NCI-H1105 treated with DMSO at 0.1 percent for 48 hours (cell line): Measurements from ENCODE around the gene COL4A3.
"Not testable (repeated sequence)": the region's sequence is repeated elsewhere in the genome, so short reads cannot be mapped to it uniquely, and the experiment has no call there.

Experiments used
- DNase-seq: peaks from one replicate; lab custom pipeline; 2025; lab: John Stamatoyannopoulos, UW

COL4A3 gene

GRCh38 chr2:227154986-227155774, 9.2 kb upstream of the COL4A3 start:
- no peak for DNase-seq

DNA sequence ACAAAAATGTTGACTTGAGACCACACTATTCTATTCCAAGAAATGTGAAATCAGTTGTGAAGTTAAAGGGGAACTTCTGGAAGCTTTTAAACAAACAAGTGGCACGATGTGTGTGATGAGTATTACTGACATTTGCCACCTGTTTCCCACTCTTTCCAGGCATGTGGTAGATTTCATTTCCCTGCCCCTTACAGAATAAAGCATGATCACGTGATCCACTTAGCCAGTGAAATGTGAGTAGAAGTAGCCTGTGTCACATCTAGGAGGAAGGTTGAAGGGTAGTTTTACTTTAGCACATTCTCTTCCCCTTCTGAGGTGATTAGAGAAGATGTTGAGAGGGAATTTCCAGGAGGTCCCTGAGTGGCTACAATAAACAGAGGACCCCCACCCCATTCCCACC, 4.3 kb upstream of the COL4A3 start:
- no peak for DNase-seq

GRCh38 chr2:227161947-227162346, 2.5 kb upstream of the COL4A3 start:
- DNase-seq = no peak

DNA sequence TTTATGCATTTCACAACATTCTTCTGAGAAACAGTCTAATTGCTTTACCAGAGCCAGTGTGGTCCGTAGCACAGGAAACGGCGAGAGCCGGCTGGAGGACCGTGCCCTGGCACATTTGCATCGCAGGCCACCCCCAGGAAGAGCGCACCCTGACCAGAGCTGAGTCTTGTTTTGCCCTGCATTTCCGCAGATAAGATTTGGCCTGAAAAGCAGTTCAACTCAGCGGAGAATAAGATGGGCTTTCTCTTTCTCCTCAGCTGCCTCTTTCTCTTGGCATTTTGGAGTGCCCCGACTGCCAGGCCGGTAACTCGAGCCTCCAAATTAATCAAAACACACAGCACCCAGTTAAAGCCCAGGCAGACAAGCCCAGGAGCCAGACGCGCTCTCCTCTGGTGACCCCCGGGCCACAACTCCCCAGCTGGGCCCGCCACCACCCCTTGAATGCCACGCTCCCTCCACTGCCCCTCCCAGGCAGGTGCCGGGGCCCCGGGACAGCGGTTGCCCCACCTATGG, 883 bp upstream of the COL4A3 start:
- DNase-seq = no peak

GRCh38 chr2:227164763-227165291, 403 bp downstream of the COL4A3 start:
- DNase-seq = no peak

DNA sequence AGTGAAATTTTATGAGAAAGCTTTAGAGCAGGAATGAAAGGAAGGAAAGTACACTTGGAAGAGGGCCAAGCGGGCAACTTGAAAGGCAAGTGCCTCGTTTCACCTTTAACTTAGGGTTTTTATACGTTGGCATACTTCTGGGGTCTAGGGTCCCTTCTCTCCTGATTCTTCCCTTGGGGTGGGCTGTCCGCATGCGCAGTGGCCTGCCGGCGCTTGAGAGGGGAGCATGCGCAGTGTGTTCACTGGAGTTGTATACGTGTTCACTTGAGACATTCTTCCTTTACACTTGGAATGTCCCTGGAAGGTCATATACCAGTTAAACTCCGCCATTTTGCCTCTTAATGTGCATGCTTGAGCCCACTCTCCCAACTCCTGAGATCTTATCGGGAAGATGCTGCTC, 7.4 kb downstream of the COL4A3 start:
- DNase-seq = not testable (repeated sequence)

DNA sequence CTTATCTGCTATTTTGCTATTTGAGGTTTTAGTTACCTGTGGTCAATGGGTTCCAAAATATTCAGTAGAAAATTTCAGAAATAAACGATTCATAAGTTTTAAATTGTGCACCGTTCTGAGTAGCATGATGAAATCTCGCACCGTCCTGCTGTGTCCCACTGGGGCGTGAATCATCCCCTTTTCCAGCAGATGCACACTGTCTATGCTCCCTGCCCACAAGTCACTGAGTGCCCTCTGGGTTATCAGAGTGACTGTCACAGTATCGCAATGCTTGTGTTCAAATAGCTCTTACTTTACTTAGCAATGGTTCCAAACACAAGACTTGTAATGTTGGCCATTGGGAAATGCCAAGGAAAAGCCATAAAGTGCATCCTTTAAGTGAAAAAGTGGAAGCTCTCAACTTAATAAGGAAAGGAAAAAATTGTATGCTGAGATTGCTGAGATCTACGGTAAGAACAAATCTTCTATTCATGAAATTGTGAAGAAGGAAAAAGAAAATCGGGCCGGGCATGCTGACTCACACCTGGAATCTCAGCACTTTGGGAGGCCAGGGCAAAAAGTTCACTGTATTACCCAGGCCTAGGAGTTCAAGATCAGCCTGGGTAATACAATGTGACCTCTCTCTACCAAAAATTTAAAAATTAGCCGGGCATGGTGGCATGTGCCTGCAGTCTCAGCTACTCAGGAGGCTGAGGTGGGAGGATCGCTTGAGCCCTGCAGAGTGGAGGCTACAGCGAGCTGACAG, 13.3 kb downstream of the COL4A3 start:
- DNase-seq = no peak

GRCh38 chr2:227179988-227180685, 15.7 kb downstream of the COL4A3 start:
- no peak for DNase-seq

DNA sequence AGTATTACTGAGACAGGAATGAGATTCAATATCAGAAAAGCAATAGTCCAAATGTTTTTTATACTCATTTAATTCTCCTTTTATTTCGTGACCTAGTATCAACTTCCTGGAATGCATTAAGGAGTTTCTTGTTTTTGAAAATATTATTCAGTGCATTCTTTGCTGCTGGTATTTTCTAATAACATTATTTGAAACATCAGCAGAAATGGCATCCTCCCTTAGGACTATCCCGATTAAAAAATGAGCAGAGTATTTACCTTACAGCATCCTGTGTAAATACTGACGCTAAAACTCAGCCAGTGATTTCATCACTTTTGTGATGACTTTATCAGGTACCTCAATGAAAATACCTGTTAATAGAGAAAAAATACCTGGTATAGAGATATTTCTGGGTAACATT, 16.3 kb downstream of the COL4A3 start:
- DNase-seq = no peak

- no peak for DNase-seq
Observed at GRCh38 chr2:227182765-227183164, 18.3 kb downstream of the COL4A3 start.

DNA sequence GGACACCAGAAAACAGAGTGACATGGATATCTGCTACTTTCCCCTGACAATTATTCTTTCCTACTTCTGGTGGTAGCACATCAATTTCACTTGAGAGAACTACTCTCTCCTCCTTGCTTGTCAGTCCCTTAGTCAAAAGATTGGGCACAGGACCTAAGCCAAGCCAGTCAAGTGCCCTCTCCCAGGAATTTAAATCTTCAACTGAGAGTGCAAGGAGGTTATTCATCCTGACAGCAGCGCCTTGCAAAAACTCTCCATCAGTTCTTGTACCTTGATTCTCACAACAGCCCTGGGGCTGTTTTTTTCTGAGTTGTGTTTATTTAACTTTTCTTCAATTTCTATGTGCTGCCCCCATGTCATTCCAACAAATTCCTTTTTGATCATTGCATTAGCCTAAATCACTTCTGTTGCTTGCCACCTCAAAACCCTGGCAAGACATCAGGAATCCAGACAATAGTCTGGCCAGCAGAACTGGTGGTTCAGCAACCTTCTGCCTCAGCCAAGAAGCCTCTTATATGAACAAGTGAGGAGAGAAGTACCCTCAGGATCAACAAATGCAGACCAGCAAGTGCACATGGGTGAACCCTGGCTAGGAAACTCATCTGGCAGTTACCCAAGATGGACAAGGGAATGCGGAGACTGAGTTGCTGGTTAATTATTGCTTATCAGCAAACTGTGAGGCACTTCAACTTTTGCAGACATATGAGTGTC, 19.4 kb downstream of the COL4A3 start:
- DNase-seq = no peak

- DNase-seq = no peak
Observed at GRCh38 chr2:227185615-227186232, 21.3 kb downstream of the COL4A3 start.

- DNase-seq = no peak
Observed at GRCh38 chr2:227186751-227187150, 22.3 kb downstream of the COL4A3 start.

DNA sequence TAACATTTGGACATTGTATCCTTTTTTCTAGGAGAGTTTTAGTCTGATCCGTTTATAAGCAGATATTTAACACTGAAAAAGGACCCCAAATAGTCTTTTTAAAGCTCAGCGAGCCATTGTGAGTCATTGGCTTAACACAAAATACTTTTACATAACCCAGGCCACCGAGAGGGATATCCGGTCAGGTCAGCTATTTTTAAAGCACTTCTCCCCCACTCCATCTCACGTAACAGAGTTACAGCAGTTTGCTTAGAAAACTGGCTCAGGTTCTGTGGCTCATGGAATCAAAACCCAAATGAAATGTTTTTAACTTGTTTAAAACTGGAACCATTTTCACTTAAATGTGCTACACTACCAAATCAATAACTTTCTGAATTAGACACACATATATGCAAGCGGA, 23.9 kb downstream of the COL4A3 start:
- no peak for DNase-seq

- DNase-seq = no peak
Observed at GRCh38 chr2:227191367-227191766, 26.9 kb downstream of the COL4A3 start.

- no peak for DNase-seq
Observed at GRCh38 chr2:227192491-227192890, 28.1 kb downstream of the COL4A3 start.

DNA sequence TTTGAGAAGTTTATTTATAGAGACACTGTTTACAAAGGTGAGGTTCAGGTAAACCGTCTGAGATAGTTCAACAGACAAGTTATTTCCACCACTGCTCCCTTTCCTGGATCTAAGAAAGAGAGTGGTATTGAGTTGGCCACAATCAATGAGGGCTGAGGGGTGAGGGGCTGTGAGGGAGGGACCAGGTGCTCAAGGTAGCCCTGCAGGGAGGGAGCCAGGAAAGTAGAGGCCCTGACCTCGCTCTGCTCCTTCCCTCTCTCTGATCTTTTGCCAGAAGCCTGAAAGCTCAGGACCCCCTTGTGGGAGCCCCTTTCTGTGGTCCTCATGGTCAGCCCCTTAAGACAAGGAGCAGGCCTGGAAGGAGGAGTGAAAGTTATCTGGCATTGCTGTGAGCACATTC, 29.8 kb downstream of the COL4A3 start:
- DNase-seq = no peak

DNA sequence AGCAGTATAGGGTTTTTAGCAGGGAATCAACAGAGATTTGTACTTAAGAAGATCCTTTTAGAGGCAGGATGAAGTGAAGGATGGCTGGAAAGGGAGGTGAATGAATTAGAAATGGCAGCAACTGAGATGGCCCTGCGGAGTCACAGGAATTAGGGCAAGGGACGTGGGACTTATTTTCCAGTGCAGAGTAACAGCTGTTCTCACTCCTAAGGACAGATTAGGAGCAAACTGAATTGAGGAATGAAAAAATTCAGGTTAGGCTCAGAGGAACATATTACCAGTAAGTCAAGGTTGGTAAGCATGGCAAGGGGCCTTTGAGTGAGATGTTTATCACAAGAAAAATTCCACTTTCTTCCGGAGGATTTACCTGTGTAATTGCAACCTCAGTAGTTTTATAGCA, 34.4 kb downstream of the COL4A3 start:
- DNase-seq = no peak

- DNase-seq = no peak
Observed at GRCh38 chr2:227201771-227202170, 37.3 kb downstream of the COL4A3 start.

DNA sequence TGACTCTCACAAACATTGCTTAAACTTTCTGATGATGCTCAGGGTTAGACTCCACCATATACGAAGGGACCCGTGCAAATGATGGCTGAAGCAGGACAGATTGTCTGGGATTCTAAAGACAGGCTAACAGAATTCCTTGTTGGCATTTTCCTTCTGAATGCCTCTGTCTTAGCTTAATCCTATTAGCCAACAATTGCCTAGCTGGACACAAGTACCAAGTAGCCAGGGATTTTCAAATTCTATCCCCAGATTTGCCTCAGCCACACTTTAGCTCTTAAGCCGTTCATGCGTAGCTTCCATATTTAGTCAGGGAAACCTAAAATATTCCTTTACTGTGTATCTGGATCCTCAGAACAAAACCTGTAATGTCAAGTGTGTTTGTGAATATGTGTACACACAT, 40.0 kb downstream of the COL4A3 start:
- DNase-seq = no peak

DNA sequence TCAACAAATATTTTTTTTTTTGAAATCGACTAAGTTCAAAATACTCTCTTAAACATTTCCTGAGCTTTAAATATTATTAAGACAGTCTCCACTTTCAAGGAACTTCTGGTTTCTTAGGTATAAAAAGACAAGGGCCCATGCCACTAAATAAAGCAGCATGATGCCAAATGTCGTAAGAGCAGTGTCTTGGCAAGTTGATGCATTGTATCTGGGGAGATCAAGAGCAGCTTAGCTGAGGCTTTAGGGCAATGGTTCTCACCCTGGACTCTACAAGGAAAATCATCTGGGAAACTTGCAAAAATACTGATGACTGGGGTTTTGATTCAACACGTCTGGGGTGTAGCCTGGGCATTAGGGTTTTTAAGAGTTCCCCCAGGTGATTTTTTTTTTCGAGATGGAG, 41.3 kb downstream of the COL4A3 start:
- no peak for DNase-seq
